Activated T-helper 17 cell treated with anti-CD3 and anti-CD28 coated beads, Interleukin-2, amount 50 U/mL, for 72 hours (primary cell): ENCODE data around the gene HNMT. TPM values are rescaled to one million over a fixed set of nuclear protein-coding genes. Genes with fewer than 3 reads are reported as not detected.

Experiments
- ATAC-seq: fragments of 150-1000 bp; cut with Tn5 transposase; replicated peaks from 2 replicates; pipeline ENCODE4 v1.10.0; 2021; ENCODE audit warnings: mild to moderate bottlenecking, moderate library complexity
- H3K27ac Mint-ChIP-seq: one replicate; pipeline ENCODE4 v1.8.0; 2022; ENCODE audit warnings: mixed read lengths
- H3K27me3 Mint-ChIP-seq: one replicate; pipeline ENCODE4 v1.8.0; 2022; ENCODE audit warnings: mixed read lengths
- H3K36me3 Mint-ChIP-seq: one replicate; pipeline ENCODE4 v1.8.0; 2022; ENCODE audit warnings: low read depth, mild to moderate bottlenecking, mixed read lengths
- H3K4me1 Mint-ChIP-seq: one replicate; pipeline ENCODE4 v1.8.0; 2022; ENCODE audit warnings: mixed read lengths
- H3K4me3 Mint-ChIP-seq: one replicate; pipeline ENCODE4 v1.8.0; 2022; ENCODE audit warnings: mild to moderate bottlenecking, mixed read lengths
- H3K9me3 Mint-ChIP-seq: one replicate; pipeline ENCODE4 v1.8.0; 2022; ENCODE audit warnings: mixed read lengths
- total RNA-seq, 2 donors: library from RNA; stranded (reverse); gene quantifications; one replicate each; pipeline ENCODE4 v1.2.3, GENCODE V29; 2022

The HNMT gene
- total RNA-seq, 2 donors from 2014 or later, result not detected

GRCh38 chr2:137940154-137940553, 24.1 kb upstream of the HNMT start:
- Mint-ChIP-seq H3K27ac (no peak overlapping the region), H3K4me1 (no peaks in the 10 kb centered on the region), H3K36me3 (no peaks in the 10 kb centered on the region), H3K27me3 (peaks cover 4% of the 10 kb centered on the region), H3K4me3 (no peak overlapping the region), H3K9me3 (no peaks in the 10 kb centered on the region)
- no peak for ATAC-seq

DNA sequence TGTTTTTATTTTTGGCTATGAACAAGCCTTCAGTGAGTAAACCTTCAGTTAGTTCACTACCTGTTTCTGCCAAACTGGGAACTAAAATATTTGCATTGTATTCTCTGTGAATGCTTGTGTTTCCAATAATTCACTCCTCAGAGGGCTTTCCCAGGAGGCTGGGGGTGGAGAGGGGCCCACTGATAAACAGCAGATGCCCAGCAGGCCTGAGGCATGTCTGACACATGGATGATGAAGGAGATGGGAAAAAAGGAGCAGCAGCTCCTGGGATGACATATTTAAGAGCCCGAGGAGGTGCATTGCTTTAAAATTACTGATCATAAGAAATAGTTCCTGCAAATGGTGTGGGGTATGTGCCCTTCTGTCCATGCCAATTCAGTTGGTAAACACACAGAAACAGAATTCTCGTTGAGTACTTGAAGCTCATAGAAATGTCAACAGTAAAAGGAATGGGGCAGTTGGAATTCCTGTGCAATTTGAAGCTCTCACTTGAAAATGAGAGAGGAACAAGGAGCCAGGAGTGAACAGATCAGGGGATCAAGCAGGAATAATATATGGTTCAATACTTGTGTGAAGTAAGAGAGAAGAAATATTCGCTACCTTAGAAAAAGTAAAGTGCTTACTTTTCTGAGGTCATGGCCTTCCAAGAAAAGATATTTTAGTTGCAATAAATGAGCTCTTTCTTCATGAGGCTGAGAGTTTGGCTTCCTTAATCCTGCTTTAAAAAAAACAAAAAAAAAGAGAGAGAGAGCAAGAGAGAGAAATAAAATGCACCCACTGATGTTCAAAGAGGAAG, 22.0 kb upstream of the HNMT start:
- Mint-ChIP-seq H3K27ac (no peak overlapping the region), H3K4me1 (no peaks in the 10 kb centered on the region), H3K4me3 (no peak overlapping the region), H3K36me3 (no peaks in the 10 kb centered on the region), H3K27me3 (no peaks in the 10 kb centered on the region), H3K9me3 (no peaks in the 10 kb centered on the region)
- ATAC-seq, result no peak

DNA sequence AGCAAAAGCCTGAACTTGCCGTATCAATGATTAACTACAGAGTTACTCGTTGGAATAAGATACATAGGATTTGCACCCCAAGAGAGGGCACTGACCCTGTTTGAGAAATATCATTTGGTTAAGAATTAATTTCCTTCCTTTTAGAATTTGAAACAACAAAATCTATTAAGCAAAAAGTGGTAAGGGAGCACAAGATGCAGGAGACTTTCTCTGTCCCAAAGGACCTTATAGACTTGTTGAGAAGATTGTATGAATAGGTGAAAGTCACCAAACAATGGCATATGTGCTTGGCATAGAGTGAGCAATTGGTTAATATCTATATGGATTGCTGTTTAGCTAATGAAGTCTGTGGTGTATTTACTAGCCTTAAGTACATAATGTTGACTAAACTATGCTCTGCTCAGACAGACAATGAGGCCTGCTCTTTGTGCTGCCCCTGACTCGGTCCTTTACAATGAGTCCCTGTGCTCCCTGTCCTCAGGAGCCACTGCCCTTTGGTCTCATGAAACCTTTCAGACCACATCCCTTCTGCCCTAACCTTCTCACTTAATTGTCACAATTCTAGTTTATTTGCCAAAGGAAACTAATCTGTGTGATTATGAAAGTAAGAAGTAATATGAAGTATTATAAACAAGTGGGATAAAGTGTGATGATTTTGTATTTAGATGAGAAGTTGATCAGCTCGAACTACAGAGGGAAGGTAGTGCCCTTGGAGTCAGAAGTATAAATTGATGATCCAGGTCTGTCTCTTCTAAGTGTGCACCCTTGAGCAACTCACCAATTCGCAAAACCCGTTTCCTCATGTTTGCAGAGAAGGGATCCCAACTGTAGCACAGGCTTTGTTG, 21.2 kb upstream of the HNMT start:
- no peaks in the 10 kb centered on the region for H3K36me3 Mint-ChIP-seq
- no peaks in the 10 kb centered on the region for H3K9me3 Mint-ChIP-seq
- no peak overlapping the region for H3K4me3 Mint-ChIP-seq
- no peaks in the 10 kb centered on the region for H3K27me3 Mint-ChIP-seq
- H3K27ac Mint-ChIP-seq, result no peak overlapping the region
- ATAC-seq, result no peak
- H3K4me1 Mint-ChIP-seq, result no peaks in the 10 kb centered on the region

GRCh38 chr2:137943678-137944347, 20.5 kb upstream of the HNMT start:
- Mint-ChIP-seq H3K27me3 (no peaks in the 10 kb centered on the region), H3K36me3 (no peaks in the 10 kb centered on the region), H3K27ac (no peak overlapping the region), H3K4me3 (no peak overlapping the region), H3K9me3 (no peaks in the 10 kb centered on the region), H3K4me1 (no peaks in the 10 kb centered on the region)
- no peak for ATAC-seq

DNA sequence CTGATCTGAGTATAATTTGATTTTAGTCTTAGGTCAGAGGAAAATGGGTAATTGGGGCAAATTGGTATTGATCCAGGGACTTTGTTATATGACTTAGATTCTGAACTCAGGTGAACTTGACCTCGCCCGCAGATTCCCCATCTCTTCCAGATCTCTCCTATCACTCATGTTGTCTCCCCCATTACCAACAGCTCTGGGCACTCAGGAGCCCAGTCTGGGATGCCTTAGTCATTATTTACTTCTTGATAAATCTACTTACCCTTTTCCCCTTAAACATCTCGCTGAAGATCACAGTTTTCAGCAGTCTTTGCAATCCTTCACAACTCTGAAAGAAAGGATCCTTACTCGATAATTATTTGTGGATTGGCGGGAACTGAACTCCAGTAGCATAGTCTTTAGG, 19.6 kb upstream of the HNMT start:
- H3K4me1 Mint-ChIP-seq, result no peaks in the 10 kb centered on the region
- no peaks in the 10 kb centered on the region for H3K36me3 Mint-ChIP-seq
- ATAC-seq, result no peak

GRCh38 chr2:137945229-137945628, 19.0 kb upstream of the HNMT start:
- no peaks in the 10 kb centered on the region for H3K36me3 Mint-ChIP-seq
- H3K4me1 Mint-ChIP-seq, result no peaks in the 10 kb centered on the region
- no peak for ATAC-seq
- H3K4me3 Mint-ChIP-seq, result no peak overlapping the region
- H3K27ac Mint-ChIP-seq, result no peak overlapping the region
- no peaks in the 10 kb centered on the region for H3K9me3 Mint-ChIP-seq
- no peaks in the 10 kb centered on the region for H3K27me3 Mint-ChIP-seq

More for the DNA sequence above, 19.6 kb upstream of the HNMT start:
- no peak overlapping the region for H3K27ac Mint-ChIP-seq
- no peak overlapping the region for H3K4me3 Mint-ChIP-seq
- no peaks in the 10 kb centered on the region for H3K9me3 Mint-ChIP-seq
- H3K27me3 Mint-ChIP-seq, result no peaks in the 10 kb centered on the region

DNA sequence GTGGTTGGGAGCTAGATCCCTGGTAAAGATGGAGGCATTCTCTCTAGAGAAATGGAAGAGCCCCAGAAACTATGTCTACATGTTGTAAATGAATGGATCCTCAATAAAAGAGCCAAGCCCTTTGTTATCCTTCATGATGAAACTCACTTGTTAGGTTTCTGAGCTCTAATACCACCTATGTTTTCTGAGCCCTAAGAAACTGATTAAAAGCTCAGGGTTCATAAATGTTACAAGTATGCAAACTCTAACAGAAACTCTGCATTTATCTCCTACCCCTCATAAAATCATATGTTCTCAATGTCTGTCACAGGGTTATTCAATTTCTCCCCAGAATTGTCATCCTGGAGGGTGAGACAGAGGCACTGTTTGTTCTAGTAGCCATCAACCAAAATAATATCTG, 18.0 kb upstream of the HNMT start:
- Mint-ChIP-seq H3K27me3 (no peaks in the 10 kb centered on the region), H3K9me3 (no peaks in the 10 kb centered on the region), H3K36me3 (no peaks in the 10 kb centered on the region), H3K4me3 (no peak overlapping the region), H3K27ac (no peak overlapping the region), H3K4me1 (no peaks in the 10 kb centered on the region)
- ATAC-seq, result no peak

DNA sequence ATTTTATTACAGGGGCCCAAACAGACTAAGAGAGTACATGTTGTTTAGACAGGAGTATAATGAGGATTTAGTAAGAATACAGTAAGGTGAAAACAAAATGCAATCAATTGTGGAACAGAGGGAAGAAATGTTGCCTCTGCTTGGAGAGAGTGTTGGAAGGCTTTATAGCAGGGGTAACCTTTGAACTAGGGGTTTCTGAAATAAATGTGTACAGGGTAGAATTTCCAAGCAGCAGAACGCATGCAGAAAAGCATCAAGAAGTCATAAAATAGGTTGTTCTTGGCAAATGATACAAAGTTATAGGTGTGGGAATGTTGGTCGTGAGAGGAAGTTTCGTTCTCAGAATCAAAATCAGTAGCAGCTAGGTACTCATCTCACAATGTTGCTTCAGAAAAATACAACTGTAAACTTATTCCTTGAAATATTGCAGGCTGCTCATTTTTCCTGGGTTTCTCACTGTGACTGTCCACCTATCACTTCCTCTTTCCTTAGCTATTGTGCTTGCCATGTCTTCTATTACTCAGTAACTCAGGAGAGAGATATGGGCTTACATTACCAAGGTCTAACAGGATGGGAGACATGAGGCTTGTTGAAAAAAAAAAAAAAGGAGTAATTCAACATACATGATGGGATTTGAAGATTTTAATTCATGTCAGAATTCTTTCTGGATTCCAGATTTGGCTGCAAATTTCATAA, 17.1 kb upstream of the HNMT start:
- H3K27ac Mint-ChIP-seq, result no peak overlapping the region
- no peaks in the 10 kb centered on the region for H3K27me3 Mint-ChIP-seq
- H3K36me3 Mint-ChIP-seq, result no peaks in the 10 kb centered on the region
- H3K4me1 Mint-ChIP-seq, result peaks cover 4% of the 10 kb centered on the region
- no peak for ATAC-seq
- H3K9me3 Mint-ChIP-seq, result no peaks in the 10 kb centered on the region
- H3K4me3 Mint-ChIP-seq, result no peak overlapping the region

DNA sequence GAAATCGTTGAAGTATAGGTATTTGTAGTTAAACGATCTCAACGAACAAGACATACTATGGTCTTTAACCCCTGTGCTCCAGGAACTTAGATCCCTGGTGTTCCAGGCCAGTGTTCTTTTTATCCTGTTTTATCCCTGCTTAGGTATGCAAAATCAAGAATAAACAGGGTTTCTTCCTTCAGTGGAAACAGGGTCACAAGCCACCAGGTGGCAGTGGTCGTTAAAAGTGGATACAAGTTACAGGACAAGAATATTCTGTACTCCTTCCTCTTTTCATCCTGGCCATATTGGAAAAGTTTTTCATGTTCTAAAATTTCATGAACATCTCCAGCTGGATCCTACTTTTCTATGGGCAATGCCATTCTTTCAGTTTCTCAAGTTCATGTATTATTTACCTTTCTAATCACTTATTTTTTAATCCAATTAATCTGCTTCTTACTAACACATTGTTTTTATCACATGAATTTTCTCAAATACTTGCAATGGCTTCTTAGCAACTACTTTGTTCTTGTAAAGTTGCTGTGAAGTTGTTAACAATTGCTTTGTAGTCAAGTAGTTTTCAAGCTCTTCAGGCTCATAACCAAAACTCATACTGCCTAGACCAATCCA, 16.4 kb upstream of the HNMT start:
- Mint-ChIP-seq H3K27me3 (no peaks in the 10 kb centered on the region), H3K9me3 (no peaks in the 10 kb centered on the region), H3K27ac (no peak overlapping the region), H3K4me3 (no peak overlapping the region), H3K36me3 (no peaks in the 10 kb centered on the region), H3K4me1 (peaks cover 4% of the 10 kb centered on the region)
- ATAC-seq, result no peak

GRCh38 chr2:137948894-137949293, 15.4 kb upstream of the HNMT start:
- Mint-ChIP-seq H3K36me3 (no peaks in the 10 kb centered on the region), H3K4me3 (no peak overlapping the region), H3K27ac (no peak overlapping the region), H3K4me1 (peaks cover 4% of the 10 kb centered on the region), H3K9me3 (no peaks in the 10 kb centered on the region), H3K27me3 (no peaks in the 10 kb centered on the region)
- no peak for ATAC-seq

DNA sequence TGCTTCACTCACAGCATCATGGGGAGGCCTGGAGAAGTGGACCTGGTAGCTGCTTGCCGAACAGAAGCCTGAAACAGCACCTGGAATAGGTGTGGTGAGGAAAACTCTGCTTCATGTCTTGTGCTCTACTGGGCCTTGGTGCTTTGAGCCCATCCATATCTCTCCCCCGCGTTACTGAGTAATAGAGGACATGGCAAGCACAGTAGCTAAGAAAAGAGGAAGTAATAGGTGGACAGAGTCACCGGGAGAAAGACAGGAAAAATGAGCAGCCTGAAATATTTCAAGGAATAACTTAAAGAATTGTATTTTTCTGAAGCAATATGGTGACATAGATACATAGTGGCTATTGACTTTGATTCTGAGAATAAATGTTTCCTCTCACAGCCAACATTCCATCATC, 14.0 kb upstream of the HNMT start:
- Mint-ChIP-seq H3K4me3 (no peak overlapping the region), H3K27me3 (no peaks in the 10 kb centered on the region), H3K9me3 (no peaks in the 10 kb centered on the region), H3K4me1 (peaks cover 4% of the 10 kb centered on the region), H3K27ac (no peak overlapping the region), H3K36me3 (no peaks in the 10 kb centered on the region)
- no peak for ATAC-seq

GRCh38 chr2:137951586-137951985, 12.7 kb upstream of the HNMT start:
- peaks cover 4% of the 10 kb centered on the region for H3K4me1 Mint-ChIP-seq
- H3K4me3 Mint-ChIP-seq, result peak overlapping the region; percentile 46
- peak; percentile 65 for ATAC-seq
- H3K27me3 Mint-ChIP-seq, result no peaks in the 10 kb centered on the region
- no peak overlapping the region for H3K27ac Mint-ChIP-seq
- no peaks in the 10 kb centered on the region for H3K36me3 Mint-ChIP-seq
- H3K9me3 Mint-ChIP-seq, result no peaks in the 10 kb centered on the region

DNA sequence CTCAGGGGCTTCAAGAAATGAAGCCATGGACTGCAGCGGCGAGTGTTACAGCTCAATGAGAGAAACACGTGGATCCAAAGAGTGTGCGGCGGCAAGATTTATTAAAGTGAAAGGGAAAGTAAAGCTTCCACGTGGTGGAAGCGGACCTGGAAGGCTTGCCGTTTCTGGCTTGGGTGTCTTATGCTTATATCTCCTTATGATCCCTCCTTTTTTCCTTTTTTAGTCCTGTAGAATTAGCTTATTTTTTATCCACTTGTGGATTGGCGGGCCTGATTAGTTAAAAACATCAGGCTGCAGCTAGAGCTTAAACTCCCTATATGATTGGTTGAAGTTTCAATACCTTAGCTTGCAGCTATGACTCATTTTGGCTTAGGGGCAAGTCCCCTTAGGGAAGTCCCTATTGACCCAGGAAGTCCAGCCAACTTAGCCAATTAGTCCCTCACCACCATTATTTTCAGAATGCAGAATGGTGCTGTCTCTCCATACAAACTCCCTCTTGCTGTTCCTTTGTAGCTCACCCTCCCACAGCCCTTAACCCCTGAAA, 11.6 kb upstream of the HNMT start:
- Mint-ChIP-seq H3K9me3 (no peaks in the 10 kb centered on the region), H3K27me3 (no peaks in the 10 kb centered on the region), H3K4me3 (peak overlapping the region; percentile 46), H3K27ac (no peak overlapping the region), H3K36me3 (no peaks in the 10 kb centered on the region), H3K4me1 (peaks cover 4% of the 10 kb centered on the region)
- peak; percentile 44 for ATAC-seq

GRCh38 chr2:137955536-137955935, 8.7 kb upstream of the HNMT start:
- H3K9me3 Mint-ChIP-seq, result no peaks in the 10 kb centered on the region
- ATAC-seq, result no peak

More at GRCh38 chr2:137955536-137955935, 8.7 kb upstream of the HNMT start:
- Mint-ChIP-seq H3K36me3 (no peaks in the 10 kb centered on the region), H3K4me3 (no peak overlapping the region), H3K27me3 (no peaks in the 10 kb centered on the region), H3K4me1 (peaks cover 4% of the 10 kb centered on the region), H3K27ac (no peak overlapping the region)
